Keratinocyte (primary cell): ENCODE data around the gene TRDN. TPM values are rescaled to one million over a fixed set of nuclear protein-coding genes. Genes with fewer than 3 reads are reported as not detected.

ENCODE experiments used
- DNase-seq: peaks from one replicate; pipeline ENCODE4 v3.0.0-alpha.2; 2011; ENCODE audit warnings: low read depth, missing footprints, low spot score
- FAIRE-seq: peaks from 2 replicates; lab custom pipeline; 2011; peaks lifted over from hg19 to GRCh38; lab: Jason Lieb, UNC
- H2AFZ ChIP-seq: 2 replicates; pipeline ENCODE4 v1.6.0; 2012; ENCODE audit warnings: low read length, control low read depth, inconsistent platforms; ENCODE audit not compliant: control insufficient read depth
- H3K27ac ChIP-seq: 2 replicates; pipeline ENCODE4 v1.5.1; 2011; ENCODE audit warnings: low read length; ENCODE audit not compliant: control insufficient read depth, insufficient read depth
- H3K27me3 ChIP-seq: 3 replicates; pipeline ENCODE4 v1.6.0; 2011; ENCODE audit warnings: low read length; ENCODE audit not compliant: control insufficient read depth, insufficient read depth; ENCODE audit errors: extremely low read depth
- H3K36me3 ChIP-seq, 2 experiments: 2 replicates in 1 of 2; 3 replicates in 1 of 2; pipeline ENCODE4 v1.5.1; 2011; ENCODE audit warnings: low read length in 2 of 2, mild to moderate bottlenecking in 1 of 2; ENCODE audit not compliant: control insufficient read depth in 2 of 2, insufficient read depth in 2 of 2; ENCODE audit errors: extremely low read depth in 1 of 2
- H3K4me1 ChIP-seq: 3 replicates; pipeline ENCODE4 v1.5.1; 2011; ENCODE audit warnings: low read length; ENCODE audit not compliant: control insufficient read depth, insufficient read depth; ENCODE audit errors: extremely low read depth
- H3K4me2 ChIP-seq: 3 replicates; pipeline ENCODE4 v1.6.0; 2011; ENCODE audit warnings: low read depth, low read length; ENCODE audit not compliant: control insufficient read depth, insufficient read depth; ENCODE audit errors: extremely low read depth
- H3K4me3 ChIP-seq, 3 experiments: fragments of 200-600 bp in 1 of 3; sonication (generic) in 1 of 3; 2 replicates in 2 of 3; 3 replicates in 1 of 3; pipeline ENCODE4 v1.5.1; 2011 to 2016; ENCODE audit warnings: low read length in 3 of 3, mild to moderate bottlenecking in 3 of 3, control low read depth in 2 of 3, inconsistent platforms in 1 of 3, low read depth in 1 of 3, mixed read lengths in 1 of 3, mixed run types in 1 of 3, moderate library complexity in 1 of 3; ENCODE audit not compliant: control insufficient read depth in 2 of 3, insufficient read depth in 2 of 3; ENCODE audit errors: extremely low read depth in 1 of 3
- H3K79me2 ChIP-seq: 2 replicates; pipeline ENCODE4 v1.6.0; 2012; ENCODE audit warnings: low read length; ENCODE audit not compliant: control insufficient read depth, insufficient read depth
- H3K9ac ChIP-seq: 3 replicates; pipeline ENCODE4 v1.6.0; 2011; ENCODE audit warnings: low read length; ENCODE audit not compliant: control insufficient read depth, insufficient read depth; ENCODE audit errors: extremely low read depth
- H3K9me1 ChIP-seq: 3 replicates; pipeline ENCODE4 v1.6.0; 2011; ENCODE audit warnings: low read length; ENCODE audit not compliant: control insufficient read depth, insufficient read depth; ENCODE audit errors: extremely low read depth
- H3K9me3 ChIP-seq: 2 replicates; pipeline ENCODE4 v1.5.1; 2012; ENCODE audit warnings: low read depth, low read length; ENCODE audit not compliant: control insufficient read depth
- H4K20me1 ChIP-seq: 3 replicates; pipeline ENCODE4 v1.6.0; 2011; ENCODE audit warnings: low read length; ENCODE audit not compliant: control insufficient read depth, insufficient read depth; ENCODE audit errors: extremely low read depth
- EZH2 ChIP-seq: IDR thresholded peaks from one replicate; pipeline ENCODE4 v1.6.1; 2012; ENCODE audit warnings: inconsistent platforms, mild to moderate bottlenecking, low read length, moderate library complexity
- dilution Hi-C: fragments of 300-500 bp; cut with MboI; formaldehyde crosslinking; loops from one replicate; pipeline ENCODE4 v1.7.0; 2020; ENCODE audit warnings: low sequenced_read_pairs; ENCODE audit not compliant: extremely low pct_ligation_motif_present
- polyA plus RNA-seq, 5 experiments: library from polyadenylated mRNA; depleted of rRNA in 3 of 5; stranded (reverse) in 3 of 5; stranded (forward) in 1 of 5; unstranded in 1 of 5; fragments of >200 nt; gene quantifications; 1 replicate in 1 of 5; 2 replicates in 3 of 5; 3 replicates in 1 of 5; pipeline versions ENCODE4 v1.2.1 to v1.2.3, GENCODE V29; 2011 to 2012; ENCODE audit warnings: missing spikeins in 2 of 5, low read depth in 1 of 5, low replicate concordance in 1 of 5
- TF ChIP-seq, protein P1 (sequence below), 3 experiments: IDR thresholded peaks in 1 of 3; conservative IDR thresholded peaks in 1 of 3; optimal IDR thresholded peaks in 1 of 3; 2 replicates in 2 of 3; 3 replicates in 1 of 3; pipeline versions ENCODE3 to v1.5.1; 2011; ENCODE audit warnings: low read length in 3 of 3, mild to moderate bottlenecking in 3 of 3, moderate library complexity in 2 of 3, control low read depth in 1 of 3, inconsistent platforms in 1 of 3; ENCODE audit not compliant: insufficient read depth in 2 of 3; ENCODE audit errors: extremely low read depth in 1 of 3

Gene TRDN
- polyA plus RNA-seq, 1 donor (not counting 4 experiments of a cell fraction or from before 2014, with no cell fraction given), result not detected

DNA sequence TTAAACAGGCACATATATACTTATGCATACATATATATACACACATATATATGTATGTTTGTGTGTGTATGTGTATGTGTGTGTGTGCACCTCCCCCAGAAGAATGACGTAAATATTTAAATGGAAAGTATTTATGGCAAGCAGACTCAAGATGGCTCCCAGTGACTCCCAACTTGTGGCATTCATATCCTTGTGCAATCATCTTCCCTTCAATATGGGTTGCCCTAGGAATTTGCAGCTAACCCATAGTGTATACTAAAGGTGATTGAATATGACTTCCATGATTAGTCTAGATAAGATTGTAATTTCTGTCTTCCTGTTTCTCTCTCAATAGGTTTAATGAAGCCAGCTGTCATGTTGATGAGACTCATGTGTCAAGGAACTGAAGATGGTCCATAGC lies 127.6 kb downstream of the TRDN start:
- Histone ChIP-seq H3K27me3 (no peaks in the 10 kb centered on the region), H3K9me1 (no peaks in the 10 kb centered on the region), H3K4me1 (no peaks in the 10 kb centered on the region), H3K9ac (no peak overlapping the region), H3K36me3 (no peaks in the 10 kb centered on the region), H4K20me1 (no peaks in the 10 kb centered on the region), H2AFZ (no peak overlapping the region), H3K4me2 (no peak overlapping the region), H3K79me2 (no peaks in the 10 kb centered on the region), H3K9me3 (no peaks in the 10 kb centered on the region), H3K27ac (no peak overlapping the region), H3K4me3 (no peak overlapping the region)
- TF ChIP-seq, protein P1, sequence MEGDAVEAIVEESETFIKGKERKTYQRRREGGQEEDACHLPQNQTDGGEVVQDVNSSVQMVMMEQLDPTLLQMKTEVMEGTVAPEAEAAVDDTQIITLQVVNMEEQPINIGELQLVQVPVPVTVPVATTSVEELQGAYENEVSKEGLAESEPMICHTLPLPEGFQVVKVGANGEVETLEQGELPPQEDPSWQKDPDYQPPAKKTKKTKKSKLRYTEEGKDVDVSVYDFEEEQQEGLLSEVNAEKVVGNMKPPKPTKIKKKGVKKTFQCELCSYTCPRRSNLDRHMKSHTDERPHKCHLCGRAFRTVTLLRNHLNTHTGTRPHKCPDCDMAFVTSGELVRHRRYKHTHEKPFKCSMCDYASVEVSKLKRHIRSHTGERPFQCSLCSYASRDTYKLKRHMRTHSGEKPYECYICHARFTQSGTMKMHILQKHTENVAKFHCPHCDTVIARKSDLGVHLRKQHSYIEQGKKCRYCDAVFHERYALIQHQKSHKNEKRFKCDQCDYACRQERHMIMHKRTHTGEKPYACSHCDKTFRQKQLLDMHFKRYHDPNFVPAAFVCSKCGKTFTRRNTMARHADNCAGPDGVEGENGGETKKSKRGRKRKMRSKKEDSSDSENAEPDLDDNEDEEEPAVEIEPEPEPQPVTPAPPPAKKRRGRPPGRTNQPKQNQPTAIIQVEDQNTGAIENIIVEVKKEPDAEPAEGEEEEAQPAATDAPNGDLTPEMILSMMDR (optimal IDR thresholded peaks at IDR 0.05 in 1 of 3, IDR thresholded peaks at IDR 0.05 in 1 of 3, conservative IDR thresholded peaks at IDR 0.05 in 1 of 3; ENCODE audit: extremely low read depth in 1 of 3, insufficient read depth in 2 of 3, low read length in 3 of 3), result no peak
- no peak for TF ChIP-seq EZH2
- DNase-seq, result no peak
- no peak for FAIRE-seq
- dilution Hi-C loops, result no loop called here

DNA sequence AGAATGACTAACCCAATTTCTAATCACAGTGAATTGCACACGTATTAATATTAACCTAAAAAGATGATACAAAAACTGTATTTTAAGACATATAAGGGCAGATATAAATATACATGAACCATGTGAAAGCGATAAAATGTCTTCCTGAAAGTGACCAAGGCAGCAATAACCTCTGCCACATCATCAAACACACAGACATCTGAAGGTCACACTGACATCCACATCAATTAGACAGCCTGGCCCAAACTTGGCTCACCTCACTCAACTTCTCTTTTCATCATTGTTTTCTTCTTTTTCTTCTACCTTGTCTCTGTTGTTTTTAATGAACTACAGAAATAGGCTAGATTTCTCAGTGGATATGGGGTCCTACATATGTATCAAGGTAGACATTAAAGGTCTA lies 128.5 kb downstream of the TRDN start:
- no peak for FAIRE-seq

More for the DNA sequence above, 128.5 kb downstream of the TRDN start:
- H3K9ac ChIP-seq, result no peak overlapping the region
- DNase-seq, result no peak
- no peaks in the 10 kb centered on the region for H4K20me1 ChIP-seq
- H2AFZ ChIP-seq, result no peak overlapping the region
- no peaks in the 10 kb centered on the region for H3K9me3 ChIP-seq
- H3K9me1 ChIP-seq, result no peaks in the 10 kb centered on the region
- no peaks in the 10 kb centered on the region for H3K79me2 ChIP-seq
- no peaks in the 10 kb centered on the region for H3K36me3 ChIP-seq
- H3K4me2 ChIP-seq, result no peak overlapping the region
- dilution Hi-C loops, result no loop called here
- no peak overlapping the region for H3K4me3 ChIP-seq
- no peak for TF ChIP-seq EZH2
- TF ChIP-seq, protein P1 (optimal IDR thresholded peaks at IDR 0.05 in 1 of 3, IDR thresholded peaks at IDR 0.05 in 1 of 3, conservative IDR thresholded peaks at IDR 0.05 in 1 of 3; ENCODE audit: extremely low read depth in 1 of 3, insufficient read depth in 2 of 3, low read length in 3 of 3), result no peak
- H3K4me1 ChIP-seq, result no peaks in the 10 kb centered on the region
- no peak overlapping the region for H3K27ac ChIP-seq
- no peaks in the 10 kb centered on the region for H3K27me3 ChIP-seq
